ENCODE data around the gene IFITM2. TPM values are rescaled to one million over a fixed set of nuclear protein-coding genes. Genes with fewer than 3 reads are reported as not detected.

The IFITM2 gene
- total RNA-seq, 1 experiment from 2014 or later = 18.5 TPM

GRCh38 chr11:270451-271318 lies 36.9 kb upstream of the IFITM2 start:
- no peak overlapping the region for H3K9ac ChIP-seq (ENCODE audit: low read length)
- peaks cover 37% of the 10 kb centered on the region for H3K4me1 ChIP-seq (ENCODE audit: low read length)
- no peak overlapping the region for H3K4me3 ChIP-seq (ENCODE audit: low read length)
- H3K27ac ChIP-seq (ENCODE audit: low read length) = no peak overlapping the region
- H3K9me2 ChIP-seq (replicated peaks; ENCODE audit: insufficient read depth, low read length) = no peaks in the 10 kb centered on the region
- H3K27me3 ChIP-seq (ENCODE audit: low read length) = no peaks in the 10 kb centered on the region
- no peak overlapping the region for H2AFZ ChIP-seq (ENCODE audit: low read length)
- no peaks in the 10 kb centered on the region for H3K79me2 ChIP-seq (ENCODE audit: low read length)
- H3K36me3 ChIP-seq (ENCODE audit: insufficient read depth, low read length) = no peaks in the 10 kb centered on the region
- H3K9me3 ChIP-seq (ENCODE audit: low read length) = no peaks in the 10 kb centered on the region
- DNase-seq = no peak
- H4K20me1 ChIP-seq (ENCODE audit: insufficient read depth, low read depth, low read length) = no peaks in the 10 kb centered on the region
- no peak overlapping the region for H3K4me2 ChIP-seq (ENCODE audit: low read depth, low read length, poor library complexity, severe bottlenecking)

- Histone ChIP-seq H3K9me3 (ENCODE audit: low read length) (no peaks in the 10 kb centered on the region), H3K4me3 (ENCODE audit: low read length) (no peak overlapping the region), H3K9ac (ENCODE audit: low read length) (no peak overlapping the region), H3K4me2 (ENCODE audit: low read depth, low read length, poor library complexity, severe bottlenecking) (no peak overlapping the region), H3K79me2 (ENCODE audit: low read length) (no peaks in the 10 kb centered on the region), H2AFZ (ENCODE audit: low read length) (no peak overlapping the region), H3K9me2 (replicated peaks; ENCODE audit: insufficient read depth, low read length) (no peaks in the 10 kb centered on the region), H3K27me3 (ENCODE audit: low read length) (no peaks in the 10 kb centered on the region; the same call in 1 of the 2 replicates), H3K36me3 (ENCODE audit: insufficient read depth, low read length) (no peaks in the 10 kb centered on the region), H3K27ac (ENCODE audit: low read length) (no peak overlapping the region), H3K4me1 (ENCODE audit: low read length) (peaks cover 37% of the 10 kb centered on the region), H4K20me1 (ENCODE audit: insufficient read depth, low read depth, low read length) (no peaks in the 10 kb centered on the region)
- no peak for DNase-seq
Measured at GRCh38 chr11:271319-271715, 36.3 kb upstream of the IFITM2 start.

- no peak overlapping the region for H3K4me3 ChIP-seq (ENCODE audit: low read length)
- no peak overlapping the region for H3K27ac ChIP-seq (ENCODE audit: low read length)
- H3K4me2 ChIP-seq (ENCODE audit: low read depth, low read length, poor library complexity, severe bottlenecking) = no peak overlapping the region
- no peak overlapping the region for H3K9ac ChIP-seq (ENCODE audit: low read length)
- no peaks in the 10 kb centered on the region for H4K20me1 ChIP-seq (ENCODE audit: insufficient read depth, low read depth, low read length)
- no peaks in the 10 kb centered on the region for H3K36me3 ChIP-seq (ENCODE audit: insufficient read depth, low read length)
- no peak overlapping the region for H2AFZ ChIP-seq (ENCODE audit: low read length)
- no peaks in the 10 kb centered on the region for H3K9me2 ChIP-seq (replicated peaks; ENCODE audit: insufficient read depth, low read length)
- H3K9me3 ChIP-seq (ENCODE audit: low read length) = no peaks in the 10 kb centered on the region
- DNase-seq = no peak
- no peaks in the 10 kb centered on the region; the same call in 1 of the 2 replicates for H3K27me3 ChIP-seq (ENCODE audit: low read length)
- H3K4me1 ChIP-seq (ENCODE audit: low read length) = peaks cover 37% of the 10 kb centered on the region
- no peaks in the 10 kb centered on the region for H3K79me2 ChIP-seq (ENCODE audit: low read length)
Measured at GRCh38 chr11:272195-272930, 35.3 kb upstream of the IFITM2 start.

GRCh38 chr11:272931-273198 lies 34.8 kb upstream of the IFITM2 start:
- no peak for DNase-seq
- Histone ChIP-seq H3K4me1 (ENCODE audit: low read length) (peaks cover 32% of the 10 kb centered on the region), H3K27ac (ENCODE audit: low read length) (no peak overlapping the region), H3K9me3 (ENCODE audit: low read length) (no peaks in the 10 kb centered on the region), H3K4me3 (ENCODE audit: low read length) (no peak overlapping the region), H3K4me2 (ENCODE audit: low read depth, low read length, poor library complexity, severe bottlenecking) (no peak overlapping the region), H4K20me1 (ENCODE audit: insufficient read depth, low read depth, low read length) (no peaks in the 10 kb centered on the region), H2AFZ (ENCODE audit: low read length) (no peak overlapping the region), H3K79me2 (ENCODE audit: low read length) (no peaks in the 10 kb centered on the region), H3K9me2 (replicated peaks; ENCODE audit: insufficient read depth, low read length) (no peaks in the 10 kb centered on the region), H3K27me3 (ENCODE audit: low read length) (no peaks in the 10 kb centered on the region; the same call in 1 of the 2 replicates), H3K36me3 (ENCODE audit: insufficient read depth, low read length) (no peaks in the 10 kb centered on the region), H3K9ac (ENCODE audit: low read length) (no peak overlapping the region)

DNA sequence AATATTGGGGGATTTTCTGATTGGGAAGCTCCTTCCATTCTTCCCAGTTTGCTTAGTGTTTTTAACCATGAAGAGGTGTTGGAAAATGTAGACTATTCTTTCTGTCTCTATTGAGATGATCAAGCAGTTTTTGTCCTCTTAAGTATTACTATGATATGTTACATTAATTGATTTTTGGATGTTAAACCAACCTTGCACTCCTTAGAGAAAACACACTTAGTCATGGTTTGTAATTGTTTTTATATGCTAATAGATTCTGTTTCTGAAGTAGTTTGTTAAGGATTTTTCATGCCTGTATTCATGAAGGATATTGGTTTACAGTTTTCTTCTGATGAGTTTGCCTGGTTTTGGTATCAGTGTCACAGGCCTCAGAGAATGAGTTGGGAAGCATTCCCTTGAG lies 31.4 kb upstream of the IFITM2 start:
- no peaks in the 10 kb centered on the region for H4K20me1 ChIP-seq (ENCODE audit: insufficient read depth, low read depth, low read length)
- H3K4me1 ChIP-seq (ENCODE audit: low read length) = peaks cover 10% of the 10 kb centered on the region
- no peak overlapping the region for H3K27ac ChIP-seq (ENCODE audit: low read length)
- no peak overlapping the region for H3K4me3 ChIP-seq (ENCODE audit: low read length)
- H3K36me3 ChIP-seq (ENCODE audit: insufficient read depth, low read length) = no peaks in the 10 kb centered on the region
- H3K27me3 ChIP-seq (ENCODE audit: low read length) = no peaks in the 10 kb centered on the region; the same call in 1 of the 2 replicates
- no peak for DNase-seq
- no peaks in the 10 kb centered on the region for H3K79me2 ChIP-seq (ENCODE audit: low read length)
- H3K9ac ChIP-seq (ENCODE audit: low read length) = no peak overlapping the region
- no peak overlapping the region for H3K4me2 ChIP-seq (ENCODE audit: low read depth, low read length, poor library complexity, severe bottlenecking)
- no peak overlapping the region for H2AFZ ChIP-seq (ENCODE audit: low read length)
- no peaks in the 10 kb centered on the region for H3K9me3 ChIP-seq (ENCODE audit: low read length)
- no peaks in the 10 kb centered on the region for H3K9me2 ChIP-seq (replicated peaks; ENCODE audit: insufficient read depth, low read length)

DNA sequence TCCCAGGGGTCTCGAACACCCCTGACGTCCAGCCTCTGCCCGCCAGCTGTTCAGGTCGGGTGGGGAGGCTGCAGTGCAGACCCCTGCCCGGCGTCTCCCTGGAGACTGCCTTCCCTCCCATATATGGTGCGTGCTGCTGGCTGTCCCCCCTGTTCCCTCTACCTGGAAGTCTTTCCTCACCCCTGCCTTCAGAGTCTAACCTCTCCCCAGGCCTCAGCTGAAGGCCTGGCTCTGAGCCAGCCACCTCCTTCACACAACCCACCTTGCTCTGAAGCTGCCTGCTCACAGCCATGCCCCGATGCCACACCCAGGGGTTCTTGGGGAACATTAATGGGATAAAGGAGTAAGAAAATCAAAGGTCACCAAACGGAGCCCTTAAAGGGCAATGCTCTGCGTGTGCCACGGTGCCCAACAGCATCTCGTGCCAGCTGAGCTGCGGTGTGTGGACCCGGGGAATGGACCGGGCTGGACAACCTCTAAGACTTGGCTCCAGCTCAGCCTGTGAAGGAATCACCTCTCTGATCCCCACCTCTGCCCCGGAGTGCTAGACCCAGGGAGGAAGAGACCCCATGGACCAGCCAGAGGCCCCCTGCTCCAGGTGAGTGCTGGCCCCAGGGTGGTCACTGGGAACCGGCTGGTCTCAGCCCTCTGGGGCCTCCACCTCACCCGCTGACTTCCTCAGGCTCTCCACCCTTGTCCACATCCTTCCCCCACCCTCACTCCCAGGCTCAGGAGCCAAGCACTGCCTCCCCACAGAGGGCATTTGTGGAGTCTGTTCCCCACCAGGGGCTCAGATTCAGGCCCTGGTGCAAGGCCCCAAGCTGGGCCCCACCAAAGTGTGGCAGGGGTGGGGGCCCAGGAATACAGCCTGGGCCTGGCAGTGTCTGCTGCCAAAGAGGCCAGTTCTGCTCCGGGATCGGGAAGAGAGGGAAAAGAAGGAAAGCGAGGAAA lies 29.3 kb upstream of the IFITM2 start, which contains the start of gene NLRP6:
Gene NLRP6, plus strand, starts transcription at position 407 of the 951 bp plus-strand sequence. Its CDS starts 163 bp downstream, at position 570.
- Histone ChIP-seq H3K79me2 (ENCODE audit: low read length) (no peaks in the 10 kb centered on the region), H3K9me3 (ENCODE audit: low read length) (no peaks in the 10 kb centered on the region), H3K36me3 (ENCODE audit: insufficient read depth, low read length) (no peaks in the 10 kb centered on the region), H3K27me3 (ENCODE audit: low read length) (no peaks in the 10 kb centered on the region; the same call in 1 of the 2 replicates), H3K9ac (ENCODE audit: low read length) (no peak within 1 kb of the TSS), H3K9me2 (replicated peaks; ENCODE audit: insufficient read depth, low read length) (no peaks in the 10 kb centered on the region), H4K20me1 (ENCODE audit: insufficient read depth, low read depth, low read length) (no peaks in the 10 kb centered on the region), H3K4me1 (ENCODE audit: low read length) (peaks cover 10% of the 10 kb centered on the region), H3K4me2 (ENCODE audit: low read depth, low read length, poor library complexity, severe bottlenecking) (no peak within 1 kb of the TSS), H2AFZ (ENCODE audit: low read length) (no peak within 1 kb of the TSS), H3K27ac (ENCODE audit: low read length) (no peak within 1 kb of the TSS), H3K4me3 (ENCODE audit: low read length) (no peak within 1 kb of the TSS)
- no peak for DNase-seq

DNA sequence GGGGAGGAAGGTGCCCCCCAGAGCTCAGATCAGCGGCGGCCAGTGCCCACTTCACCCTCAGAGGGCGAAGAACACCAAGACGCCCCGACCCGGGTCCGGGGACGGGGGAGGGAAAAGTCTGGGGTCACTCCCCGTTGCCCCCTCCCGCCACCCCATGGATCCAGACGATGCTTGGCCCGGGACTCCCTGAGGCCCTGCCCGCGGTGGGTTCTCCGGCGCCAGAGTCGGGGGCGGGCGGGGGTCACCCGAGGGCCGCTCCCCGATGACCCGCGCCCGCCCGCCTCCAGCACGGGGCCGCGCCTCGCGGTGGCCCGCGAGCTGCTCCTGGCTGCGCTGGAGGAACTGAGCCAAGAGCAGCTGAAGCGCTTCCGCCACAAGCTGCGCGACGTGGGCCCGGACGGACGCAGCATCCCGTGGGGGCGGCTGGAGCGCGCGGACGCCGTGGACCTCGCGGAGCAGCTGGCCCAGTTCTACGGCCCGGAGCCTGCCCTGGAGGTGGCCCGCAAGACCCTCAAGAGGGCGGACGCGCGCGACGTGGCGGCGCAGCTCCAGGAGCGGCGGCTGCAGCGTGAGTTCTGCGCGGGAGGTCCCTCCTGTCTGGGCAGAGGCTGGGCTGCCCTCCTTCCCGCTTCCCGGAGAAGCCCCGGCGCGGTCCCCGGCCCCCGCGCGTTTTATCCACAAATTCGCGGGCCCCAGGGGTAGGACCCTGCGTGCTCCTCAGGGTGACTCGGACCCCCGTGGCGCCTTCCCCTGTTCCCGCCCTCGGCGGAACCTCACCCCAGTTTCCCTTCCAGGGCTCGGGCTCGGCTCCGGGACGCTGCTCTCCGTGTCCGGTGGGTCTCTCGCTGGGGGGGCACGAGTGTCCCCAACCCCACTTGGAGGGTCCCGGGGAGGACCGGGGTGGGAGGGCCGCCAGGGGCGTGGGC lies 28.3 kb upstream of the IFITM2 start:
- H3K9me3 ChIP-seq (ENCODE audit: low read length) = no peaks in the 10 kb centered on the region
- H3K4me3 ChIP-seq (ENCODE audit: low read length) = no peak overlapping the region
- no peaks in the 10 kb centered on the region for H3K36me3 ChIP-seq (ENCODE audit: insufficient read depth, low read length)
- no peak overlapping the region for H3K9ac ChIP-seq (ENCODE audit: low read length)
- no peak overlapping the region for H3K4me2 ChIP-seq (ENCODE audit: low read depth, low read length, poor library complexity, severe bottlenecking)
- peaks cover 10% of the 10 kb centered on the region for H3K4me1 ChIP-seq (ENCODE audit: low read length)
- no peak overlapping the region for H2AFZ ChIP-seq (ENCODE audit: low read length)
- H4K20me1 ChIP-seq (ENCODE audit: insufficient read depth, low read depth, low read length) = no peaks in the 10 kb centered on the region
- H3K27ac ChIP-seq (ENCODE audit: low read length) = no peak overlapping the region
- DNase-seq = no peak
- H3K27me3 ChIP-seq (ENCODE audit: low read length) = no peaks in the 10 kb centered on the region; the same call in 1 of the 2 replicates
- no peaks in the 10 kb centered on the region for H3K79me2 ChIP-seq (ENCODE audit: low read length)
- no peaks in the 10 kb centered on the region for H3K9me2 ChIP-seq (replicated peaks; ENCODE audit: insufficient read depth, low read length)
